GM18526 (cell line): ENCODE data around the gene MMEL1.

Source experiments
- POLR2A ChIP-seq: IDR thresholded peaks from 3 replicates; pipeline ENCODE4 v1.6.1; 2011; ENCODE audit not compliant: insufficient read length; ENCODE audit errors: extremely low read depth

The MMEL1 gene

DNA sequence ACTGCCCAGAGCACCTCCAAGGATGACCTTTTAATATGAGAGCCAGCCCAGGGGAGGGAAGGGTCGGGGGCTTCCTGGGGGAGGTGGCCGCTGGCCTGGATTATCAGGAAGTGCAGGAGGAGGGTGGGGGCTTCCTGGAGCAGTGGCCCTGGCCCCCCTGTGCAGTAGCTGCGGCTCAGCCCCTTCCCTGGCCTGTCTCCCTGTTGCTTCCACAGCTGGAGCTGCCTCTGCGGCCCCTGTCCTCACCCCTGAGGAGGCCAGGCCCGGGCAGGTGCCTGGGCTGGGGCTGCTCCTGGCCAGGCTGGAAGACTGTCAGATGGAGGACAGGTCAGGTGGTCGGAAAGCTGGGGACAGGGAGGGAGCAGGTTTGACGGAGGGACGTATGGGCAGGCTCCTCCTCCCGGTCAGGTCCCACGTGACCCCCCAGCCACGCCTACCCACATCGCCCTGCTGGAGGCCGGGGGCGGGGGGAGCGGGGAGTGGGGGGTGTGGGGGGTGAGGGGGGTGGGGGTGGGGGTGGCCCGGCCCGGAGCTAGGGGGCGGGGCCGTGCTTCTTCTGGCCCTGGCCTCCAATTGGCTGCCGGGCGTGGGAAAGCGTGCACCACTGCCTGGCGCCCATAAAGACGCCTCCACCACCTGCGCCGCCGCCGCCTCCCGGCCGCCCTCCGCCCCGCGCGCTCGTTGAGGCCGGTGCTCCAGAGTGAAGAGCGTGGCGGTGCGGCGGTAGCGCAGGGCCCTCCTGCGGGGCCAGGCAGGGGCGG is 86.9 kb downstream of the MMEL1 start:
- peak; percentile 98 for TF ChIP-seq POLR2A

DNA sequence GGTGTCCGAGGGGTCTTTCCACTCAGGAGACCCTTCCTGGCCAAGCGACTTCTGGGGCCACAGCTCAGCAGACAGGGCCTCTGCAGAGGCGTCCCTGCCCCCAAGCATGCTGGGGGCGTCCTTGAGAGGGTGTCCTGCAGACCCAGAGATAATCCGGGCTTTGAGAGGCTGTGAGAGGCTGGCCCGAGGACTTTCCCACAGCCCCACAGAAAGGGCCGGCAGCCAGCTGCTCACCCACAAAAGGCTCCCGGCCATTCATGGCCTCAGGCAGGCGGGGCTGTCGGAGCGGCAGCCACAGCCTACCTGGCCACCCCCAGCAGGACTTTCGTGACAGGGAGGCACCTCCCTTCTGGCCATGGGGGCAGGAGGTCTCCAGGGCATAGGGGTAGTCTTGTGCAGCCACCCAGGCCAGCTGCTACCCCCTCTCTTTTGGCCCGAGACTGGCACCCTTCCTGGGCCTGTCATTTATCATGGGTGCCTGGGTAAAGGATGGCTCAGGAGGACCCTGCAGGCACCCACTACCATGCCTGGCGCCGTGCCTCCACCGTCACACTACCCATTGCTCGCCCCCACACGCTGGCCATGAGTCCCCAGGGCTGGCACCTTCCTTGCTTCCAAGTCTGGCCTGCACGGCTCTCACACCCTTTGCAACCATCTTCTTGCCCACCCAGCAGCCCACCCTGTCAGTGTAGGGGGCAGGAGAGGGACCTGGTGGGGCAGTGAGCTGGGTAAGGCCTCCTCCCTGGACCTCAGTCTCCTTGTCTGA is 87.8 kb downstream of the MMEL1 start:
- no peak for TF ChIP-seq POLR2A

DNA sequence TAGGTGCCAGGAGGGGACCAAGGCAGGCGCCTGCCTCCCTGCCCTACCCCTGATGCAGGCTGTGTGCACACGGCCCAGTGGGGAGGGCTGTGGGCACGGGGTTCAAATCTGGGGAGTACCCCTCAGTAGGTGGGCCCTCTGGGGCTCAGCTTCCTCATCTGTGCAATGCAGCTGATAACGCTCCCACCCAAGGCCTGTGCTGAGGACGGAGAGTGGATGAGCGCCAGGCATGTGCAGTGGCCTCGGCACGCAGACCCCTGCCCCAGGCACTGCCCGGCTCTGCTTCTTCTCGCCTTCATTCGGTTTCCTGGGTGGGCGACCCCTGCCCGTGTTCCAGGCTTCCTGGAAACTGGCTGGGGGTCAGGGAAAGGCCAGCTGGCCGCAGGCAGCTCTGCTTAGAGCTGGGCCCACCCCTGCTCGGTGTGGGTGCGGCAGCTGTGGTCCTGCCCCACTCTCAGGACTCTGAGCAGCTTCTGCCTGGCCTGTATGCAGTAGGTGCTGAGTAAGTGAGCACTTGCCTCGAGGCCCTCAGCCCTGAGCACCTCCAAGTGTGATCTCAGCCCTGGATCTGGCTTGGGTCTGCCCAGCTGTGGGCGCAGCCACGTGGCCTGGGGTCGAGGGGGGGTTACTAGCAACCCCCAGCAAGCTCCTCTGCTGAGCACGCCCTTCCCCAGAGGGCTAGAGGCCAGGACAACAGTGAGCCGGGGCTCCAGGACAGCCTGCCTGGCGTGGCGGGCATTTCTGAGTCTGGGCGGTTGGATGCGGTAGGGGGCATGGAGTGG is 88.5 kb downstream of the MMEL1 start:
- no peak for TF ChIP-seq POLR2A

DNA sequence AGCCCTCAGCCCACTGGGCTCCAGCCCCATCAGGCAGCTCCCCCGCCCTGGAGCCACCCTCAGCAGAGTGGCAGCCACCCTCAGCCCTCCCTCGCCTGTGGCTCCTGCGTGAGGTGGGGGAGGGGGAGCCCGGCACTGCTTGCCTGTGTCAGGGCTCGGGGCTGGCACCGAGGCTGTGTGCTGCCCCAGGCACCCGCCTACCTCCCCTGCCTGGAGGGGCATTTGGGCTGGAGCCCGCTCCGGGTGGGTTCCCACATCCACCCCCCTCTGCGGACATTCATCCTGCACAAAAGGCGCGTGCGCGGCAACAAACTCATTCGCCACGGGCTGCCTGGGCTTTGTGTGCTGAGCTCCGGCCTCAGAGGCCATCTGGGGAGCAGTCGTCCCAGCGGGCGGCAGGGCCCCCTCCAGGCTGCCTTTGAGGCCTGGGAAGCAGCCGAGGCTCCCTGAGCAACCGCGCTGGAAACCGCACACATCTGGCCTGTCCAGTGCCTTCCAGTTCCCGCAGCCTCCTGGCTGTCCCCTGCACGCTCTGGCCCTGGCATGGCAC is 89.2 kb downstream of the MMEL1 start:
- no peak for TF ChIP-seq POLR2A

DNA sequence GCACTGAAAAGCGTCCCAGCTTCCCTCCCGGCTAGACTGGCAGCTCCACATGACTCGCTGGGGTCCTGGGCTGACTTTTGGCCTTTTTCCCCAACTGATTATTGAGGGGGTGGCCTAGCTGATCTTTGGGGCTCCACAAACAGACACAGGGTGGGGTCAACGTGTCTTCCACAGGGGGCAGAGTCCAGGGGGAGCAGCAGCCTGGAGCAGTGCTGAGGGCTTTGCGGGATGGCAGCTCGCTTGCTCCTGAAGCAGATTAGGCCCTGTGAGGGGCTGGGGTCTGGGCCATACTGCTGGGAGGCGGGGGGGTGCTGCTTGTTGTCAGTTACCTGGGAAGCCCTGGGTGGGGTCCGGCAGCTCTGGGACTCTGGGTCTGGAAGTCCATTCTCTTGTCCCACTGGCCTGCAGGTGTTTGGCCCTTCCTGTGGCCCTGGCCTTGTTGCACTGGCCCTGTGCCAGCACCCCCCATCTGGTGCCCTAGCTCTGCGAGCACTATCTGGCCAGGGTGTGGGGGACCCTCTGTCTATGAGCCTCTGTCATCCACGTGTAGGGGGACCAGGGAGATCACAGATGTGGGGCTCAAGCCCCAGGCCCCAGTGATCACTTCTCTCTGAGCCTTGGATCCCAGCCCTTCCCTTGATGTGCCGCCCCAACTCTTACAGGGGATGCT is 90.4 kb downstream of the MMEL1 start:
- TF ChIP-seq POLR2A = no peak

DNA sequence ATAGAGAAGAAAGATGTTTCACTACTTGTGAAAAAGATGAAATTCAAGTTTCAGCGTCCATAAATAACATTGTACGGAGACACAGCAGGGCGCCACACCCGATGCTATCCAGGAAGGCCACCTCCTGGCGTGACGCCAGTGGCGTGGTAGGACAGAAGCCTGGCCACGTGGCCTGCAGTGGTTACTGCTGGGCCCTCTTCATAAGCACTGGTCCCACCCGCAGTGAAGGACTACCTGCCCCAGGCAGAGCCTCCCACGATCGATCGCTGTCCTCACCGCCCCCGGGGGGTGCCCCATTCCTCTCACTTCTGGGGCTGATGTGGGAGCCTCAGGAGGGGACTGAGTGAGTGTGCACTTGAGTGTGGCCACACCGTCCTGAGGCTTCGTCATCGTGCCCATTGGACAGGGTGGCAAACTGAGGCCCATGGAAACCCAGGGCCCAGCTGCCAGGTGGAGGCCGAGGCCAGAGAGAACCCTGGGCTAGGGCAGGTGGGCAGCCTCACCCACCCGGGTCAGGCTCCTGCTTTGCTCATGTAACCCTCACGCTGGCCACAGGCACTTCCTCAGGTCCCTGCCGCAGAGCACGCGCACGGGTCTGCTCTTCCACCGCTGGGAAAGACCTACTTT is 91.1 kb downstream of the MMEL1 start:
- no peak for TF ChIP-seq POLR2A

DNA sequence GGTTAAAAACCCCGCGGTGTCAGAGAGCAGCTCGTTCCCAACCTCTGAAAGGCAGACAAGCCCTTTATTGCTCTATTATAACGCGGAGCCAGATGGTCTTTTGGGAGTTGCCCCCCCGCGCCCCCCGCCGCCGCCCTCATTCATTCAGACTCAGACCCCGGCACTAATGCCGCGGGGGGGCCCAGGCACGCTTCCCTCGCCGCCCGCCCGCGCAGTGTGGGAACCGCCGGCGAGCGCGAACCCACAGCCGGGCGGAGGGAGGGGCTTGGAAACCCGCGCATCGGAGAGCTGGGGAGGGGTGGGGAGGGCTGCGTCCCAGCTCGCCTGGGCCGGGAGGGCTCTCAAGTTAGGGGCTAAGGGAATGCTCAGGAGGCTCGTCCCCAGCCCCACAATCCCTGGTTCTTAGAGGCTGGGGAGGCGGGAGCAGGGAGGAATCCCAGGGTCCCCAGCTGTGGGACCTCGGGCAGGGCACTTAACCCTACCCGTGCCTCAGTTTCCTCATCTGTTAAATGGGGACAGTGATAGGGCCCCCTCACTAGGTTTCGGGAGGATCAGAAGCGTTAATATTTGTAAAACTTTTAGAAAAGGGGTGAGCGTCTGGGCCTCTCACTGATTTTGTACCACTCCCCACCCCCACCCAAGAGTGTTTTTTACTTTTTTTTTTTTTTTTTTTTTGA is 91.9 kb downstream of the MMEL1 start:
- TF ChIP-seq POLR2A = no peak
